Stimulated activated CD8-positive, alpha-beta memory T cell treated with anti-CD3 and anti-CD28 coated beads, Interleukin-12 subunit alpha, Interleukin-12 subunit beta, amount 100 ng/mL, for 24 hours (primary cell): Measurements from ENCODE around the gene PRPF6.
"Not testable (repeated sequence)": the region's sequence is repeated elsewhere in the genome, so short reads cannot be mapped to it uniquely, and the experiment has no call there.

Experiments
- DNase-seq: peaks from one replicate; pipeline ENCODE4 v3.0.0-alpha.2; 2020; ENCODE audit errors: extremely low read depth

The PRPF6 gene

DNA sequence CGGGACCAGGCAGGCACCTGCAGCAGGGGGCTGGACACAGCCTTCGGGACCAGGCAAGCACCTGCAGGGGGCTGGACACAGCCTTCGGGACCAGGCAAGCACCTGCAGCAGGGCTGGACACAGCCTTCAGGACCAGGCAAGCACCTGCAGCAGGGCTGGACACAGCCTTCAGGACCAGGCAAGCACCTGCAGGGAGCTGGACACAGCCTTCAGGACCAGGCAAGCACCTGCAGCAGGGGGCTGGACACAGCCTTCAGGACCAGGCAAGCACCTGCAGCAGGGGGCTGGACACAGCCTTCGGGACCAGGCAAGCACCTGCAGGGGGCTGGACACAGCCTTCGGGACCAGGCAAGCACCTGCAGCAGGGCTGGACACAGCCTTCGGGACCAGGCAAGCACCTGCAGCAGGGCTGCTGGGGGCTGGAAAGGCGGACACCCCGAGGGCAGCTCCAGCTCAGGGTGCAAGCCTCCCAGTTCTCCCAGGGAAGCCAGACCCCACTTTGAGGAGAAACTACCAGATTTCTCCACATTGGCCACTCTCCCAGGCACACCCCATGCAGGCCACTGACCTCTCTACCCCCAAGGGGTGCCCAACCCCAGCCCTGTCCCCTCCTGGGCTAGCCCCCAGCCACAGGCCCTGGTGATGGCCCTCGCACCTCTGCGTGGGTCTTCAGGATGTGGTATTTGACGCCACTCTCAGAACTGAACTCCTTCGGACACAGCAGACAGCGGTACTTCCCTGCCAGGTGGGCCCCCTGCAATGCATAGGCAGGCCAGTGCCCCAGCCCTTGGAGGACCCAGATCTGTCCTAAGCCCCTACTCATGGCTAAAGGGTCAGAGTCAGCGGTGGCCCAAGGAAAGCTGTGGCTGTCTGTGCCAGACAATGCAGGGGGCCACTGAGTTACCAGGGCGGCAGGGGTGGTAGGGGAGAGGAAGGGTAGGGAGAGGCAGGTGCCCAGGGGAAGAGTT lies 20.0 kb upstream of the PRPF6 start:
- DNase-seq, result not testable (repeated sequence)

DNA sequence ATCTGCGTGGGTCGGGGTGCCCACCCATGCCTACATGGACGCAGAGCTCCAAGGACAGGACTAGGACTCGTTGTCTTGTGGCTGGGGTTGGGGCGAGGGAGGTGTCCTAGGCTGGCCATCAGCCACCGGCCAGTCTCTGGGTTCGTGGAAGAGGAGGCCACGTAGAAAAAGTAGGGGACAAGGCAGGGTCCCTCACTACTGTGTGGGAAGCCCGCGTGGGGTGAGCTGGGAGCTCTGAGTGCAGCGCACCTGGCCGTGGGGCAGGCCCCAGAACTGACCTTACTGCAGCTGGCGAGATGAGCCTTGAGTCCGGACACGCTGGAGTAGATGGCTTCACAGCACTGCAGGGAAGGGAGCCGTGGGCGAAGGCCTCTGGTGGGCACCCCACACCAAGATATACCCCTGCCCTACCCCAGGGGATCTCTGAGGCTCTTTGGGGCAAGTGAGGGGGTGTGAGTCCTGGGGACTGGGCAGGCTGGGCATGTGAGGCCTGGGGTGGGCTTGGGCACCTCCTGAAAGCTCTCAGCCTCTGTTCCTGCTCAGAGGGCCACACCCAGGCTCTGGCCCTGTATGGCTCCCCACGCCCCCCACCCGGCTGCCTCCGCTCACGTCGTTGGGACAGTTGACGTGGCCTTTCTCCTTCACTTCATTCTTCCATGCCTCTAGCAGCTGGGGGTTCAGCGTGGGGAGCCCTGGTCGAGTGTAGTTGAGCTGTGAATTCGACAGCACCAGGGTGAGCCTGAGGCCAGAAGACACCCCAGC lies 19.1 kb upstream of the PRPF6 start:
- DNase-seq, result no peak

DNA sequence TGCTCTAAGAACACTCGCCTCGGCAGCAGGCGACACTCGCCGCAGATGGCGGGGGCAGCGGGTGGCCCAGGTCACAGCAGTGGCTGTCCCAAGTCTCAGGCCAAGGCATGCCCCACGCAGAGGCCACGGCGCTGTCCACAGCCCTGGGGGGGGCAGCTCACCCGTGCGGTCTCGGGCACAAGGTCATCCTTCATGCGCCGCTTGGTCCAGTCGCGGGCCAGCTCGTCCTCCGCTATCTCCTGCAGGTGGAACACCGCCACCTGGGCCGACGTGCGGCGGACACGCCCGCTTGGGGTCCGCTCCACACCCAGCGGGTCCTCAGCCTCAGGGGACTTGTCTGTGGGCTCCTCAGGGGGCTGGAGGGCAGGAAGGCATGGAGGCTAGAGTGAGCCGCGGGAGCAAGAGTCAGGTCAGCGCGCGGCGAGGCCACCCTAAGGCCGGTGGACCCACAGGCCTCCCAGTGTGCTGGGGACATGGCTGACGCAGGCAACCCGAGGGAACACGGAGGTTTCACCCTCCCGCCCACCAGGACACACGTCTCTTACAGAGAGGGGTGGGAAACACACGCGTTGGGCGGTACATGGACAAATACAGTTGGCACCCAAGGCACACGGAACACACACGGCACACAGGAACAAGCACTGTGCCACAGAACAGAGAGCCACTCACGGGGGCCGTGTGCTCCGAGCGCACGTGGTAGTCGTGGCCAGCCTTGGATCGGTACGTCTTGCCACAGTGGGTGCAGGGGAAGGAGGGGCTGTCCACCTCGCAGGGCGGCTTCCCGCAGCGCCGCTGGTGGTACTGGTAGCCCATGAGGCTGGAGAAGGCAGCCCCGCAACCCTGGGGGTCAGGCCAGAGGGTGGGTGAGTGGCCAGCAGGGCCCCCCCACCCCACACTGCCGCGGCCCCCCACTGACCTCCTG lies 18.2 kb upstream of the PRPF6 start:
- DNase-seq, result no peak

DNA sequence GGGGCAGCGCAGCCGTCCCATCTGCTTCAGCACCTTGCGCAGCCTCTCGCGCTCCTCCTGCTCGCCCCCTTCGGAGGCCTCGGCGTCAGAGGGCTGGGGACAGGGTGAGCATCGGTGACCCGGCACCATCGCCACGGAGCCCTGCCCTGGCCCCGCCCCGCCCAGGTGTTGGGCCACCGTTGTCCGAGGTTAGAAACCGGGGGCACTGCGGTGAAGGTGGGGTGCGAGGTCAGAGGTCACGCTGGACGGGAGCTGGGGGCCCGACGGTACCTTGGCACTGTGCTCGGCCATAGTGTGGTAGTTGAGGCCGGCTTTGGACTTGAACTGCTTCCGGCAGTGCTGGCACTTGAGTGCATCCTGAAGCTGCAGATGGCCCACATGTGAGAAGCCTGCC lies 17.6 kb upstream of the PRPF6 start:
- DNase-seq, result no peak

DNA sequence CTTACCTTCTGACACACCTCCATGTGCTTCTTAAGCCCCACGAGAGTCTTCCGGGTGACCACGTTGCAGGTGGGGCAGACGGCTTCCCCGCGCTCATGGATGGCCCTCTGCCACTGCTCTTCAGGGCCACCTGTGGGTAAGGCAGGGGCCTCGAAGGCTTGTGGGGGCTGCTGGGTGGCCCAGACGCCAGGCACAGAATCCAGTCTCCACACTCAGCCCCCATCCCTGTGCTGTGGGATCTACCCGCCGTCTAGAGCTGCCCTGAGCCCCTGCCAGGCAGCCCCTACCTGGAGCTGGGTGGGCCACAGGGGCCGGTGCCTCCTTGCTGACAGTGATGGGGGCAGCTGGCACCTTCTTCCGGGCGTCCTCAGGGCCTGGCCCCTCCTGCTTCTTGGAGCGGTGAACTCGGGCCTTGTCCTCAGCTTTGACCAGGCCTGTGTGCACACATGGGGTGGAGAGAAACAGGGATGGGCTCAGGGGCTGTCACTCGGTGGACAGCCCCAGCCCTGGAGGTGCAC lies 17.1 kb upstream of the PRPF6 start:
- DNase-seq, result no peak

DNA sequence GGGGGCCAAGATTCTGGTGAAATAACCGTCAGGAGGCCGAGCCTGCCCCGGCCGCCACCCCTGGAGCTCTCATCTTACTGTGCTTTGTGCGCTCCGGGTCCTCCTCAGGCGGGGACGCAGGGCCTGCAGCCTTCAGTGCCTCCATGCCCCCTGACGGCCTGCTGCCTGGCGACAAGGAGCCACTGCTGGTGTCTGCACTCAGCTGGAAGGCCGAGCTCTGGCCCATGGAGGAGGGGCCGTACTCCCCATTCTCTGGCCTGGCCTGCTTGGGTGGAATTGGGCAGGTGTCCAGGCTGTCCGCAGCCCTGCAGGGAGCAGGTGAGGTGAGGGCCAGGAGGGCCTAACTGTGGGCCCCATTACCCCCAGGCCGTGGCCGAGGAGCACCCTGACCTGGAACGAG lies 16.5 kb upstream of the PRPF6 start:
- no peak for DNase-seq

DNA sequence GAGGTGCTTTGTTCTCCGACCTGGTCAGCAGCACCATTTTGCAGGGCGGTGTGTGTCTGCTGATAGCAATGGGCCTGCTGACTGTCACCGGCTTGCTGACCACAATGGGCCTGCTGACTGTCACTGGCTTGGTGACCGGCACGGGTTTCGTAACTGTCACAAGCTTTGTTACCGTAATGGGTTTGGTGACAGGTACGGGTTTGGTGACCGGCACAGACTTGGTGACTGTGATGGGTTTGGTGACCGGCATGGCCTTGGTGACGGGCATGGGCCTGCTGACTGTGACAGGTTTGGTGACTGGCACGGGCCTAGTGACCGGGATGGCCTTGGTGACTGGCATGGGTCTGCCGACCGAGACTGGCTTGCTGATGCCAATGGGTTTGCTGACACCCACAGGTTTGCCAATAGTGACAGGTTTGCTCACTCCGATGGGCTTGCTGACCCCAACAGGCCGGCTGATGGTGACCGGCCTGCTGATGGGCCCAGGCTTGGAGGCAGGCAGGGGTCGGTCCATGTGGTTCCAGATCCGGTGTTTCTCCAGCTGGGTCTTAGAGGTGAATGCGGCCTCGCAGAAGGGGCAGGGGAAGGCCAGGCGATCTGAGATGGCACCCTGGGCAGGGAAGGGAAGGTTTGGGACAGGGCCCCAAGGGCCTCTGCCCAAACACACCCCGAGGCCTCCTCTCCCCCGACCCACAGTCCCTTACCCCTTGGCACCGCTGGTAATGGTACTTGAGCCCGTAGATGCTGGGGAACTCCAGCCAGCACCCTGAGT lies 14.6 kb upstream of the PRPF6 start:
- DNase-seq, result no peak

DNA sequence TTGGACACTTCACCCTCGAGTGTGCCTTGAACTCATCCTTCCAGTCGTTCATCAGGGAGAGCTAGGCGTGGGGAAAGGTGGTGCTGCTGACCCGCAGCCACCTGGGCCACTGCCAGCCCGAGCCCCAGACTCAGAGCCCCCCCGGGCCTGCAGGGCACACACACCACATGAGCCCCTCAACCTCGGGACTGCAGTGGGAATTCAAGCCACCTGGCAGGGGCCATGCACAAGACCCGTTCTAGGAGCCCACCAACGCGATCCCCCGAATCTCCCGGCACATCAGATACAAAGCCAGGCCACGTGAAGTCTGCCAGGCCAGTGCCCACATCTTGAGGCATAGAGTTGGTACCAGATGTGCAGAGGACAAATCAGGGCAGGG lies 14.0 kb upstream of the PRPF6 start:
- DNase-seq, result no peak

DNA sequence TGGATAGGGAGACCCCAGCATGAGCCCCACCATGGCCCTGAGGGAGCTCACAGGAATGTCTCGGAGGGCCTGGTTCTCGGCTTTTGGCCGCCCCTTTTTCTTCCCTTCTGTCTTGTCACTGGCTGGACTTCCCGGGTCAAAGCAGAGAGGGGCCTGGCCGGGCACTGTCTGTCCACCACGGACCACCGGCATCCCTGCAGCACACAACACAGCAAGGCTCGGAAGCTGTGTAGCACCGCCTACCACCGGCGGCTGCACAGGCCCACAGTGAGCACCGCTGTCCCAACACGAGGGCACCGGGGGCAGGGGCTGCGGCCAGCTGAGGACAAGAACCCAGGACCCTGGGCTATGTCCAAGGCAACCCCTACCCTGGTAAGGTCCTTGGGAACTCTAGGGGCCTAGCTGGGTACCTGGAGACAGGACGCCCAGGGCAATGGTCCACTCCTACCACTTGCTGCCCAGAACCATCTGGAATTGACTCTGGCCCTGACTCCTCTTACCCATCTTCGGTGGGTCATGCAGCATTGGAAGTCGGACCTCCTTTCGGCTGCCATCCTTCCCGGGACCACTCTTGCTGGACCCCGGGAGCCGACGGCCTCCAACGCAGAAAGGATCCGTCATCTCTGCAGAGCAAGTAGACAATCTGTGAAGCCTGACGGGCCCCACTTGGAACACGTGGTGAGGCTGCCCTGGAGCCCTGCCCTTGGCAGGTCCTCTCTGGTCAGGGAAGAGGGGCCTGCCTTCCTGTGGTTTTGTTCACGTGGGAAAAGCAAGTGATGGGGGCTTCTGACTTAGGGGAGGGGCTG lies 13.4 kb upstream of the PRPF6 start:
- DNase-seq, result no peak

DNA sequence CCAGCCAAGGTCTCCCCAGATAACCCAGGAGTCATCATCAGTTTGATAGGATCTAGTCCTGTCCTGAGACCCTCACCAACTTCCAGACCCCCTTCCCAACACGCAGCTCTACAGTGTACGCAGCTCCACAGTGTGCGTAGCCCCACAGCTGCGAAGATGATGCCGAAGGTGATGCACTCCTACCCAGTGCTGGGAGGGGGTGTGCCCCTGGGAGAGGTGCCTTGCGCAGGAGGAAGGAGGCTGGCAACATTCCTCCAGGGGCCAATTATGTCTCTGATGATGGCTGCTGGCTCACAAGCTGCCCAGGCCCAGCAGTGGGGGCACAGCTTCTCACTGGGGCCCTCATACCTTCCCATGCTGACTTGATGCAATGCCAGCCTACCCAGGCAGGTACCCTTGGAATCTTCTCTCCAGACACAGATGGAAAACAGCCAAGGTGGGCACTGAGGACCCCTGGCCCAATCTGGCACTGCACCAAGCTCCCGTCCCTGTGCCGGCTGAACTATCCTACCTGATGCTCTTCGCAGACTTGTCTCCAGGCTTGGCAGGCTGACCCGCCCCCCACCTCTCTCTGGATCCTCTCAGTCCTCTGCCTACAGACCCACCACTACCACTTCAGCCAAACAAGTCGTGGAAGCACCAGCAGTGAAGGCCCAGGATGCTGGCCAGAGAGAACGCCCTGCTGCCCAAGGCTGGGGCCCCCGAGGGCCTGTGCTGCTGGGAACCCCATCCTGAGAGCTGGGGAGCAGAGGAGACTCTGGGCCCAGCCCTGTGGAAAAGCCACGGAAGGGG lies 12.6 kb upstream of the PRPF6 start:
- no peak for DNase-seq

DNA sequence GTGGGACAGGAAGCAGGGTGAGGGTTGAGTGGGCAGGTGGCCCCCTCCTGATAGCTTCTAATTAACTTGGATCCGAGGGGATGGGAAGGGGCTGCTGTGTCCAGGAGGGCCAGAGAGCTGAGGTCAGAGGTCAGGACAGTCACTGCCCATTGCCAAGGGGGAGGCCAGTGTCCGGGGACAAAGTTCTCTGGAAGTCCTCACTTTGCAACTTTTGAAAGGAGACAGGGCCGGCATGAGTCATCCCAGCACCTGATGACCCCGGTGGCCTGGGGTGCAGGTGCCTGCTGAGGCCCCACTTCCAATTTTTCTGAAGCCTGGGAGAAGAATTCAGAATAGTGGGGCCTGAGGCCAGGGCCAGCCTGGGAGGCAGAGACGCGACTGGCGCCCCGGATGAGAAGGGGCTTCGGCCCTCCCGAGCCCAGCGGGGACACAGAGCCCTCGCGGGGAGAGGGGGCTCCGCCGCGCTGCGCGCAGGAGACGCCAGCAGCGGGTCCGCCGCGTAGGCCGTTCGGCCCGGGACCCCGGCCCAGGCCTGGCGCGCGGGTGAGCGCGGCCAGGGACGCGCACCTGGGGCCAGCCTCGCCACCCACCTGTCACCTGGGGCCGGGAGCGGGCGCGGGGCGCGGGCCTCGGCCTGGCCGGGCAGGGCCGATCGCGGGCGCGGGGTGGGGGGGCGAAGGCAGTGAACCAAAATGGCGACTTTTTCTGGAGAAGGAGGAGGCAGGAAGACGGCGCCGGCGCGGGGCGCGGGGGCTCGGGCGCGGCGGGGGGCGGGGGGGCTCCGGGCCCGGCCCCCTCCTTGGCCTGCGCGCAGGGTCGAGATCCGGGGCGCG lies 11.8 kb upstream of the PRPF6 start:
- DNase-seq, result no peak

DNA sequence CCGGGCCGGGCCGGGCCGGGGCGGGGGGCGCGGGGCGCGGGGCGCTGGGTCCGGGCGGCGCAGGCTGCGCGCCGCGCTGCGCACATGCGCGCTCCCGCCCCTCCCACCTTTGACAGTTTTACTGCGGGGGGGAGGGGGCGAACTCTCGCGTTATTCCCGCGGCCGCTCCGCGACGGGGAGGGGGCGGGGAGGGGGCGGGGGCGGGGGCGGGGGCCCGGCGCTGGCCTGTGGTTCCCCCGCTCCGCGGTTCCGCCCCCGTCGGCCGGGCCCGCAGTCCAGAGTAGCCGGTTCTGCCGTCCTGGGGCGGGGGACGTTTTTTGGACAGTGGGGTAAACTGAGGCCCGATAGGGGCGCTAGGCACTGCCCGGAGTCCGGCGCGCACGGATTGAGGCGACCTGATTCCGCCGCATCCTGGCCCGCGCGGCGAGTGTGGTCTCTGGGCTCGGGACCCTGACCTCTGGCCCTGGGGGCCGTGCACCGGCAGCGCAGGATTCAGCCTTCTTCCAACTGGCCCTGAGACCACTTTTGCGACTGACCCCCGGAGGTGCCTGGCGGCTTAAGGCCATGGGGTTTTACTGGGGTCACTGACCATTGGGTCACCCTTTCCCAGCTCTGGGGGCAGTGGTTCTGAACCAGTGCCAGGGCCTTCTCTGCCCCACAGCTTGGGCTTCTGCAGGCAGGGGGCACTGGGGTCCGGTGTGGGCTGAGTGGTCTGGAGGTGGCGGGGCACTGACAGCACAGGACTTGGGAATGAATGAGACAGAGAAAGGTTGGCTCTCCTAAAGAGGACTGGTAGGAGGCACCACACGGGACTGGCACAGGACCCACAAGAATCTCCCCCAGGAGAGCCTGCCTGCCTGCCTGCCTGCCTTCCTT lies 10.9 kb upstream of the PRPF6 start, which contains the start of gene ZNF512B:
Gene ZNF512B, minus strand, starts transcription at position 93 of the 876 bp plus-strand sequence. CDS start 1,980 bp downstream, outside the sequence.
- no peak for DNase-seq

DNA sequence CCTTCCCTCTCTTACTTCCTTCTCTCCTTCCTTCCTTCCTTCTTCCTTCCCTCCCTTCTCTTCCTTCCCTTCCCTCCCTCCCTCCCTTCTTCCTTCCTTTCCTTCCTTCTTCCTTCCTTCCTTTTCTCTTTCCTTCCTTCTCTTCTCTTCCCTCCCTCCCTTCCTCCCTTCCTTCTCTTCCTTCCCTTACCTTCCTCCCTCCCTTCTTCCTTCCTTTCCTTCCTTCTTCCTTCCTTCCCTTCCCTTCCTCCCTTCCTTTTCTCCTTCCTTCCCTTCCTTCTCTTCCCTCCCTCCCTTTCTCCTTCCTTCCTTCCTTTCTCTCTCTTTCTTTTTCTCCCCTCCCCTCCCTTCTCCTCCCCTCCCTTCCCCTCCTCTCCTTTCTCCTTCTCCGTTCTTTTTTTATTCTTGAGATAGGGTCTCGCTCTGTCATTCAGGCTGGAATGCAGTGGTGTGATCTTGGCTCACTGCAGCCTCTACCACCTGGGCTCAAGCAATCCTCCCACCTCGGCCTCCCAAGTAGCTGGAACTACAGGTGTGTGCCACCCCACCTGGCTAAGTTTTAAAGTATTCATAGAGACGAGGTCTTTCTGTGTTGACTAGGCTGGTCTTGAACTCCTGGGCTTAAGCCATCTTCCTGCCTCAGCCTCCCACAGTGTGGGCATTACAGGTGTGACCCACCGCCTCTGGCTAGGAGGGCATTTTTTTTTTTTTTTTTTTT lies 10.1 kb upstream of the PRPF6 start:
- DNase-seq, result no peak

DNA sequence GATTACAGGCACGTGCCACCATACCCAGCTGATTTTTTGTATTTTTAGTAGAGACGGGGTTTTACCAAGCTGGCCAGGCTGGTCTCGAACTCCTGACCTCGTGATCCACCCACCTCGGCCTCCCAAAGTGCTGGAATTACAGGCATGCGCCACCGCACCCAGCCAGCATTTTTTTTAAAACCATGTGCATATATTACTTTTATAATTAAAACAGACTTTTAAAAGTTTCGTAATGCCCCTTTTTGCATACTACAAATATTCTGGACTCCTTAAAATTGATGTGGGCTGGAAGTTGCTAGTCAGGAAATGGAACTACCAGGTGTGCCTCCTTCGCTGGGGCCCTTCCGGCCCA lies 9.0 kb upstream of the PRPF6 start:
- DNase-seq, result not testable (repeated sequence)

DNA sequence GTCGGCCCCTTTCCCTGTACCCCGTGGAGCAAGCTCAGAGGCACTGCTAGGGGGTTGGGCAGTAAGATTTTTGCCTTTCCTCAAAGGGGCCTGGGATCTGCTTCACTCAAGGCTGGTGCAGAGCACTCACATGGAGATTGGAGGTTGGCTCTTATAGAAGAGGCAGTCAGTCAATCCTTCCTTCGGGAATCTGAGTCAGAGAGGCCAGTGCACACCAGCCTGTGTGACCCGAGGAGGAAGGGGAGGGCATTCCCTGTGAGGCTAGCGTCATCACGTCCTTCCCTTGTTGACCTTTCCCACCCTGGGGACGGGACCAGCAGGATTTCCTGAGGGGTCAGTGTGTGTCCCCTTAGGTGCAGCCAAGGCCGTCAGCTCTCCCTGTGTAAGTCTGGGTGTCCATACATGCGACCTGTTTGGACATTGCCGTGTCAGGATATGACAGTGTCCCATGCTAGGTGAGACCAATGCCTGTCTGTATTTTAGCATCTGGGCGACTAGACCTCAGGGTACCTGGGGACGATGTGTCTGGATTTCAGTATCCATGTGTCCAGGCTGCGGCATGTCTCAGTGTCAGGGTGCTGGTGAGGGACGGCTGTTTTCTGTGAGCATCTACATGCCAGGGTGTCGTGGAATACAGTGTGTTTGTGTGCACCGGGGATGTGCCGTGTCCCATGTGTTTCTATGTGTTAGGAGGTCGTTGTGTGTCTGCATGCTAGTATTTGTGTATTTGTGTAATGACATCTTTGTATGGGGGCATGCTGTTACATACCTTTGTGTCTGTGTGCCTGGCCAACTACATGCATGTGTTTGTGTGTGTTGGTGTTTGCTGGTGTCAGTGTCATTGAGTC lies 8.4 kb upstream of the PRPF6 start:
- no peak for DNase-seq

DNA sequence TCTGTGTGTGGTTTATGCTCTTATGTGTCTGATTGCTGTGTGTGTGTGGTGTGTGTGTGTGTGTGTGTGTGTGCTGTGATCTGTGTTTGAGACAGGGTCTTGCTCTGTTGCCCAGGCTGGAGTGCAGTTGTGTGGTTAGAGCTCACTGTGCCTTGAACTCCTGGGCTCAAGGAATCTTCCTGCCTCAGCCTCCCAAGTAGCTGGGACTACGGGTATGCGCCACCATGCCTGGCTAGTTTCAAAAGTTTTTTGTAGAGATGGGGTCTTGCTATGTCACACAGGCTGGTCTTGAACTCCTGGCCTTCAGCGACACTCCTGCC lies 7.8 kb upstream of the PRPF6 start:
- DNase-seq, result no peak
